ENCODE data around the gene NQO2.

The NQO2 gene

GRCh38 chr6:3009930-3010329, 10.2 kb downstream of the NQO2 start:
- TF ChIP-seq CTCF (IDR thresholded peaks at IDR 0.05): no peak

- TF ChIP-seq CTCF (IDR thresholded peaks at IDR 0.05): no peak
Observed at GRCh38 chr6:3011158-3011557, 11.5 kb downstream of the NQO2 start.

- no peak for TF ChIP-seq CTCF (IDR thresholded peaks at IDR 0.05)
Observed at GRCh38 chr6:3011592-3011991, 11.9 kb downstream of the NQO2 start.

GRCh38 chr6:3013486-3013885, 13.8 kb downstream of the NQO2 start:
- TF ChIP-seq CTCF (IDR thresholded peaks at IDR 0.05): no peak

- no peak for TF ChIP-seq CTCF (IDR thresholded peaks at IDR 0.05)
Observed at GRCh38 chr6:3013901-3014674, 14.4 kb downstream of the NQO2 start.

- TF ChIP-seq CTCF (IDR thresholded peaks at IDR 0.05): no peak
Observed at GRCh38 chr6:3014675-3015066, 15.0 kb downstream of the NQO2 start.

GRCh38 chr6:3015144-3015543, 15.4 kb downstream of the NQO2 start:
- no peak for TF ChIP-seq CTCF (IDR thresholded peaks at IDR 0.05)
